ENCODE measurements around the gene C2orf81.
A peak's percentile ranks its signal among the peaks of the same experiment; 100 is the strongest.
"Not testable (repeated sequence)": the region's sequence is repeated elsewhere in the genome, so short reads cannot be mapped to it uniquely, and the experiment has no call there.

The C2orf81 gene

GRCh38 chr2:74436111-74436805 is 14.8 kb upstream of the C2orf81 start:
- Mint-ChIP-seq H3K27ac (no peak overlapping the region), H3K27me3 (peaks cover 10% of the 10 kb centered on the region), H3K4me3 (no peak overlapping the region), H3K4me1 (ENCODE audit: low read depth) (peaks cover 7% of the 10 kb centered on the region), H3K9me3 (ENCODE audit: low read depth) (no peaks in the 10 kb centered on the region), H3K36me3 (no peaks in the 10 kb centered on the region)

- no peak overlapping the region for H3K4me3 Mint-ChIP-seq
- no peaks in the 10 kb centered on the region for H3K36me3 Mint-ChIP-seq
- no peaks in the 10 kb centered on the region for H3K4me1 Mint-ChIP-seq (ENCODE audit: low read depth)
- no peaks in the 10 kb centered on the region for H3K9me3 Mint-ChIP-seq (ENCODE audit: low read depth)
- no peak overlapping the region for H3K27ac Mint-ChIP-seq
- no peaks in the 10 kb centered on the region for H3K27me3 Mint-ChIP-seq
Observed at GRCh38 chr2:74430502-74430901, 9.1 kb upstream of the C2orf81 start.

GRCh38 chr2:74429487-74430451 is 8.3 kb upstream of the C2orf81 start:
- H3K27ac Mint-ChIP-seq, result no peak overlapping the region

GRCh38 chr2:74428675-74429074 is 7.3 kb upstream of the C2orf81 start:
- no peaks in the 10 kb centered on the region for H3K36me3 Mint-ChIP-seq
- H3K9me3 Mint-ChIP-seq (ENCODE audit: low read depth), result no peaks in the 10 kb centered on the region
- H3K27ac Mint-ChIP-seq, result no peak overlapping the region
- no peak overlapping the region for H3K4me3 Mint-ChIP-seq
- no peaks in the 10 kb centered on the region for H3K4me1 Mint-ChIP-seq (ENCODE audit: low read depth)
- H3K27me3 Mint-ChIP-seq, result no peaks in the 10 kb centered on the region

More at GRCh38 chr2:74429487-74430451, 8.3 kb upstream of the C2orf81 start:
- Mint-ChIP-seq H3K4me1 (ENCODE audit: low read depth) (no peaks in the 10 kb centered on the region), H3K36me3 (no peaks in the 10 kb centered on the region), H3K27me3 (no peaks in the 10 kb centered on the region), H3K9me3 (ENCODE audit: low read depth) (no peaks in the 10 kb centered on the region), H3K4me3 (no peak overlapping the region)

GRCh38 chr2:74427551-74427950 is 6.1 kb upstream of the C2orf81 start:
- Mint-ChIP-seq H3K9me3 (ENCODE audit: low read depth) (no peaks in the 10 kb centered on the region), H3K27ac (no peak overlapping the region), H3K27me3 (no peaks in the 10 kb centered on the region), H3K4me3 (no peak overlapping the region), H3K4me1 (ENCODE audit: low read depth) (peaks cover 4% of the 10 kb centered on the region), H3K36me3 (no peaks in the 10 kb centered on the region)

- H3K9me3 Mint-ChIP-seq (ENCODE audit: low read depth), result no peaks in the 10 kb centered on the region
- H3K36me3 Mint-ChIP-seq, result no peaks in the 10 kb centered on the region
- no peak overlapping the region for H3K27ac Mint-ChIP-seq
- no peaks in the 10 kb centered on the region for H3K27me3 Mint-ChIP-seq
- H3K4me1 Mint-ChIP-seq (ENCODE audit: low read depth), result peaks cover 5% of the 10 kb centered on the region
- H3K4me3 Mint-ChIP-seq, result no peak overlapping the region
Observed at GRCh38 chr2:74426181-74426758, 4.9 kb upstream of the C2orf81 start.

- H3K36me3 Mint-ChIP-seq, result no peaks in the 10 kb centered on the region
- peaks cover 11% of the 10 kb centered on the region for H3K4me1 Mint-ChIP-seq (ENCODE audit: low read depth)
- H3K27ac Mint-ChIP-seq, result no peak overlapping the region
- no peaks in the 10 kb centered on the region for H3K27me3 Mint-ChIP-seq
- H3K4me3 Mint-ChIP-seq, result no peak overlapping the region
- no peaks in the 10 kb centered on the region for H3K9me3 Mint-ChIP-seq (ENCODE audit: low read depth)
Observed at GRCh38 chr2:74425523-74425922, 4.1 kb upstream of the C2orf81 start.

- no peak overlapping the region for H3K27ac Mint-ChIP-seq
- H3K36me3 Mint-ChIP-seq, result no peaks in the 10 kb centered on the region
- no peaks in the 10 kb centered on the region for H3K9me3 Mint-ChIP-seq (ENCODE audit: low read depth)
- H3K27me3 Mint-ChIP-seq, result no peaks in the 10 kb centered on the region
- no peak overlapping the region for H3K4me3 Mint-ChIP-seq
- peaks cover 16% of the 10 kb centered on the region for H3K4me1 Mint-ChIP-seq (ENCODE audit: low read depth)
Observed at GRCh38 chr2:74424995-74425406, 3.6 kb upstream of the C2orf81 start.

GRCh38 chr2:74424139-74424992 is 2.9 kb upstream of the C2orf81 start:
- Mint-ChIP-seq H3K27me3 (no peaks in the 10 kb centered on the region), H3K4me3 (no peak overlapping the region), H3K27ac (no peak overlapping the region), H3K9me3 (ENCODE audit: low read depth) (no peaks in the 10 kb centered on the region), H3K4me1 (ENCODE audit: low read depth) (peaks cover 19% of the 10 kb centered on the region), H3K36me3 (no peaks in the 10 kb centered on the region)

GRCh38 chr2:74423231-74424095 is 2.0 kb upstream of the C2orf81 start:
- H3K4me3 Mint-ChIP-seq, result peak overlapping the region; percentile 100
- no peaks in the 10 kb centered on the region for H3K36me3 Mint-ChIP-seq
- H3K9me3 Mint-ChIP-seq (ENCODE audit: low read depth), result no peaks in the 10 kb centered on the region
- peaks cover 19% of the 10 kb centered on the region for H3K4me1 Mint-ChIP-seq (ENCODE audit: low read depth)
- H3K27ac Mint-ChIP-seq, result peak overlapping the region; percentile 37
- no peaks in the 10 kb centered on the region for H3K27me3 Mint-ChIP-seq

- H3K36me3 Mint-ChIP-seq; H3K27me3 Mint-ChIP-seq; H3K9me3 Mint-ChIP-seq (ENCODE audit: low read depth): not testable (repeated sequence)
- Mint-ChIP-seq H3K4me3 (peak overlapping the region; percentile 100), H3K27ac (peak overlapping the region; percentile 87), H3K4me1 (ENCODE audit: low read depth) (peaks cover 26% of the 10 kb centered on the region)
Observed at GRCh38 chr2:74420443-74421103, 846 bp downstream of the C2orf81 start.

- peak overlapping the region; percentile 78 for H3K4me3 Mint-ChIP-seq
- H3K27me3 Mint-ChIP-seq, result no peaks in the 10 kb centered on the region
- H3K27ac Mint-ChIP-seq, result peak overlapping the region; percentile 73
- peaks cover 28% of the 10 kb centered on the region for H3K4me1 Mint-ChIP-seq (ENCODE audit: low read depth)
- no peaks in the 10 kb centered on the region for H3K36me3 Mint-ChIP-seq
- no peaks in the 10 kb centered on the region for H3K9me3 Mint-ChIP-seq (ENCODE audit: low read depth)
Observed at GRCh38 chr2:74420006-74420405, 1.4 kb downstream of the C2orf81 start.

GRCh38 chr2:74419345-74419744 is 2.1 kb downstream of the C2orf81 start:
- Mint-ChIP-seq H3K27ac (no peak overlapping the region), H3K4me3 (no peak overlapping the region), H3K4me1 (ENCODE audit: low read depth) (peaks cover 28% of the 10 kb centered on the region)

More at GRCh38 chr2:74419345-74419744, 2.1 kb downstream of the C2orf81 start:
- no peaks in the 10 kb centered on the region for H3K27me3 Mint-ChIP-seq
- no peaks in the 10 kb centered on the region for H3K36me3 Mint-ChIP-seq
- H3K9me3 Mint-ChIP-seq (ENCODE audit: low read depth), result no peaks in the 10 kb centered on the region
